Lung (tissue), 12 donors: Measurements from ENCODE around the gene CEP350. TPM values are rescaled to one million over a fixed set of nuclear protein-coding genes. Genes with fewer than 3 reads are reported as not detected.

Experiments used
- ATAC-seq: fragments of 200-7000 bp; cut with Tn5 transposase; one replicate; pipeline ENCODE4 v1.9.1; 2020; ENCODE audit warnings: moderate number of reproducible peaks; ENCODE audit not compliant: insufficient read depth, low FRiP score
- DNase-seq, 3 donors: peaks; one replicate each; pipeline ENCODE4 v3.0.0-alpha.2; 2013 to 2017
- H3K27ac ChIP-seq, 2 donors: one replicate each; pipeline ENCODE4 v1.5.1; 2013; ENCODE audit warnings: mild to moderate bottlenecking in 2 of 2, moderate library complexity in 2 of 2, control low read depth in 1 of 2, inconsistent platforms in 1 of 2, low read depth in 1 of 2, low read length in 1 of 2
- H3K27me3 ChIP-seq, 3 donors: one replicate each; pipeline ENCODE4 v1.5.1; 2013; ENCODE audit warnings: low read length in 2 of 3; ENCODE audit not compliant: control insufficient read depth in 3 of 3, insufficient read depth in 3 of 3
- H3K36me3 ChIP-seq, 4 donors: one replicate each; pipeline ENCODE4 v1.5.1; 2013; ENCODE audit warnings: low read length in 4 of 4, mild to moderate bottlenecking in 1 of 4, moderate library complexity in 1 of 4; ENCODE audit not compliant: control insufficient read depth in 4 of 4, insufficient read depth in 4 of 4
- H3K4me1 ChIP-seq, 5 donors: one replicate each; pipeline ENCODE4 v1.5.1; 2013; ENCODE audit warnings: low read length in 5 of 5, mild to moderate bottlenecking in 2 of 5, moderate library complexity in 1 of 5; ENCODE audit not compliant: control insufficient read depth in 5 of 5, insufficient read depth in 5 of 5
- H3K4me3 ChIP-seq: one replicate; pipeline ENCODE4 v1.5.1; 2013; ENCODE audit warnings: mild to moderate bottlenecking, control low read depth, moderate library complexity
- H3K9ac ChIP-seq, 2 donors: one replicate each; pipeline ENCODE4 v1.5.1; 2013; ENCODE audit warnings: low read length in 2 of 2, control low read depth in 1 of 2; ENCODE audit not compliant: insufficient read depth in 1 of 2
- H3K9me3 ChIP-seq, 4 donors: one replicate each; pipeline ENCODE4 v1.5.1; 2013; ENCODE audit warnings: low read length in 3 of 4, mild to moderate bottlenecking in 1 of 4, moderate library complexity in 1 of 4; ENCODE audit not compliant: control insufficient read depth in 4 of 4, insufficient read depth in 3 of 4
- WGBS, 2 donors: extraction: QIAGEN DNeasy Blood & Tissue Kit; methylation state at CpG; one replicate each; pipeline ENCODE4 v1.1.7; 2013; 5-methylcytosine and 5-hydroxymethylcytosine counted together
- polyA plus RNA-seq, 2 donors: library from polyadenylated mRNA; stranded (reverse); fragments of 200-250 nt; gene quantifications; one replicate each; pipeline ENCODE4 v1.2.1, GENCODE V29; 2013
- total RNA-seq, 2 donors: library from RNA; depleted of rRNA in 1 of 2; stranded (reverse); fragments of >200 nt in 1 of 2; gene quantifications; one replicate each; pipeline ENCODE4 v1.2.1, GENCODE V29; 2014 to 2021
- TF ChIP-seq, protein P1 (sequence below): IDR thresholded peaks from 2 replicates; pipeline ENCODE4 v1.5.1; 2012; ENCODE audit warnings: mild to moderate bottlenecking; ENCODE audit errors: control extremely low read depth, extremely low read depth
- donor health status: control.
- donor health status: control.
- donor health status: Bipolar disorder and iron deficiency.
- donor health status: healthy.
- donor health status: DM: yes; HTN: yes; CAD: no.

The CEP350 gene
- total and polyA plus RNA-seq, 4 donors = 4.3 to 89.8 (median 23.0) TPM

DNA sequence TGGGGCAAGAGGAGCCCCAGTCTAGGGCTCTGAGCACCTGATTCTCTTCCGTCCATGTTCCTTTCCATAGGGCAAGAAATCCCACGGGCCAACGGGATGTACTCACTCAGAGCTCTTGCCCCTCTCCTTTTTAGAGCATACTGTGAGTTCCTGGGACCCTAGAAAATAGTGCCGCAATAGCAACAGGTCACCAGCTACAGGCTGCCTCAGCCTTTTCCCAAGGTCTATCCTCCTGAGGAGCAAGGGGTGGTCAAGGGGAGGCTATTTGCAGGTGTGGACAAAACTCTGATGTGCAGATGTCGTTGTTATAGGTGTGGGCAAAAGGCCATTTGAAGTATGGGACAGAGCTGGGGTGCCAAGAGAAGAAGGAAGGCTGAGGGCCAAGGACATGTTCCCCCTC lies 198.4 kb downstream of the CEP350 start:
- ATAC-seq (no peak), DNase-seq (no peak)
- WGBS, 2 donors = 92 to 95% methylated on average over 5 of the region's 5 CpGs
- TF ChIP-seq, protein P1, sequence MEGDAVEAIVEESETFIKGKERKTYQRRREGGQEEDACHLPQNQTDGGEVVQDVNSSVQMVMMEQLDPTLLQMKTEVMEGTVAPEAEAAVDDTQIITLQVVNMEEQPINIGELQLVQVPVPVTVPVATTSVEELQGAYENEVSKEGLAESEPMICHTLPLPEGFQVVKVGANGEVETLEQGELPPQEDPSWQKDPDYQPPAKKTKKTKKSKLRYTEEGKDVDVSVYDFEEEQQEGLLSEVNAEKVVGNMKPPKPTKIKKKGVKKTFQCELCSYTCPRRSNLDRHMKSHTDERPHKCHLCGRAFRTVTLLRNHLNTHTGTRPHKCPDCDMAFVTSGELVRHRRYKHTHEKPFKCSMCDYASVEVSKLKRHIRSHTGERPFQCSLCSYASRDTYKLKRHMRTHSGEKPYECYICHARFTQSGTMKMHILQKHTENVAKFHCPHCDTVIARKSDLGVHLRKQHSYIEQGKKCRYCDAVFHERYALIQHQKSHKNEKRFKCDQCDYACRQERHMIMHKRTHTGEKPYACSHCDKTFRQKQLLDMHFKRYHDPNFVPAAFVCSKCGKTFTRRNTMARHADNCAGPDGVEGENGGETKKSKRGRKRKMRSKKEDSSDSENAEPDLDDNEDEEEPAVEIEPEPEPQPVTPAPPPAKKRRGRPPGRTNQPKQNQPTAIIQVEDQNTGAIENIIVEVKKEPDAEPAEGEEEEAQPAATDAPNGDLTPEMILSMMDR = no peak
- Histone ChIP-seq H3K4me3 (no peak overlapping the region), H3K4me1 (peaks cover 2 to 38% (median 16%) of the 10 kb centered on the region in 5 donors), H3K36me3 (peaks cover 0 to under 1% (median 0%) of the 10 kb centered on the region in 4 donors), H3K9me3 (no peaks in the 10 kb centered on the region), H3K27ac (no peak overlapping the region), H3K27me3 (no peaks in the 10 kb centered on the region), H3K9ac (no peak overlapping the region)

DNA sequence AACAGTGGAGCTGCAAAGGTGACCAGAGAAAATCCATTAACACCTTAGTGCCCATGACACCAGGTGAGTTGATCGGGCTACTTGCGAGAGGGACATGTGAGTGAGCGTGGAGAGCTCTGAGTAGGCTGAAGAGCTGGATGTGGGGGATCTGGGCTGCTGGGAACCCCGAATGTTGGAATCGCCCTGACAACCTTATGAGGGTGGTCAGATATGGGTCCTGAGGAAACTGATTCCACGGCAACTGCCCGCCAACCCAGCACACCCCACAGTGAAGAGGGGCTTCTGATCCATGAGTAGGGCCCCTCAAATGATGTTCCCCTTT lies 199.4 kb downstream of the CEP350 start:
- ATAC-seq = no peak
- TF ChIP-seq, protein P1 = no peak
- H3K4me1 ChIP-seq = peaks cover 2 to 47% (median 20%) of the 10 kb centered on the region in 5 donors
- 8 to 13% methylated on average over 7 of the region's 7 CpGs for WGBS, 2 donors
- peak overlapping the region; percentile 75 for H3K4me3 ChIP-seq
- H3K36me3 ChIP-seq = peaks cover 0 to 6% (median 0%) of the 10 kb centered on the region in 4 donors
- H3K27me3 ChIP-seq = no peaks in the 10 kb centered on the region
- H3K9ac ChIP-seq = peak overlapping the region; percentile 91 to 96
- no peak for DNase-seq
- H3K9me3 ChIP-seq = no peaks in the 10 kb centered on the region
- peak overlapping the region; percentile 87 to 92 for H3K27ac ChIP-seq

DNA sequence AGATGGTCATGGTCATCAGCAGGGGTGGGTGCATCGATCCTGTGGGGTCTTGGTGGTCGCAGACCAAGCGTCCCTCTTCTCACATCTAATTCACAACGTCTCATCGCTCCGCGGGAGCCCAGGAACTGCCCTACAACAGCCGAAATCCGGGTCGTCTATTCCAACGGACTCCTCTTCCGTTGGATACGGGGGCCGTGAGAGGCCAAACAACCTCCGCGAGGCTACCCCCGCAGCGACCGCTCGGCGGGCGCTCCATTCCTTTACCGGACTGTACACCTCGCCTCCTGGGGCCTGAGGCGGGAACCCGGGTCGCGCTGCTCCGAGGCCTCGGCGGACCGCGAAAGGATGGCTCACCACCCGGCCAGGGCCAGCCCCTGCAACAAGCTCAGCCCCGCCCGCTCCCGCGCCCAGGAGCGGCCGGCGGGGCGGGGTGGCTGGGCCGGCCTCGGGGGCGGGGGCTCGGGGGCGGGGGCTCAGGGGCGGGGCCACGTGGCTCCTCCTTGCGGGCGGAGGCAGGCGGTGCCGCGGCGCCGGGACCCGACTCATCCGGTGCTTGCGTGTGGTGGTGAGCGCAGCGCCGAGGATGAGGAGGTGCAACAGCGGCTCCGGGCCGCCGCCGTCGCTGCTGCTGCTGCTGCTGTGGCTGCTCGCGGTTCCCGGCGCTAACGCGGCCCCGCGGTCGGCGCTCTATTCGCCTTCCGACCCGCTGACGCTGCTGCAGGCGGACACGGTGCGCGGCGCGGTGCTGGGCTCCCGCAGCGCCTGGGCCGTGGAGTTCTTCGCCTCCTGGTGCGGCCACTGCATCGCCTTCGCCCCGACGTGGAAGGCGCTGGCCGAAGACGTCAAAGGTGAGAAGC lies 199.9 kb downstream of the CEP350 start, which contains the start of gene QSOX1:
QSOX1 (plus strand) TSS at position 545 of the 857 bp plus-strand sequence; CDS start at position 584, 39 bp downstream.
- peak within 1 kb of the TSS; percentile 92 to 96 for H3K27ac ChIP-seq
- H3K9ac ChIP-seq = peak within 1 kb of the TSS; percentile 91 to 96
- H3K36me3 ChIP-seq = peaks cover 0 to 6% (median 0%) of the 10 kb centered on the region in 4 donors
- H3K4me1 ChIP-seq = peaks cover 2 to 47% (median 20%) of the 10 kb centered on the region in 5 donors
- no peaks in the 10 kb centered on the region for H3K27me3 ChIP-seq
- DNase-seq (peak; percentile 92 to 95 (median 94)), ATAC-seq (peak; percentile 91)
- TF ChIP-seq, protein P1 = no peak
- 0% methylated on average over 58 to 100 of the region's 100 CpGs for WGBS, 2 donors
- peak within 1 kb of the TSS; percentile 95 for H3K4me3 ChIP-seq
- no peaks in the 10 kb centered on the region for H3K9me3 ChIP-seq
